GM18517 (cell line): Measurements from ENCODE around the gene PROB1.
A peak's percentile ranks its signal among the peaks of the same experiment; 100 is the strongest.
"Not testable (repeated sequence)": the region's sequence is repeated elsewhere in the genome, so short reads cannot be mapped to it uniquely, and the experiment has no call there.

ENCODE experiments used
- ATAC-seq: cut with Tn5 transposase; IDR thresholded peaks from one replicate; pipeline ENCODE4 v1.9.1; 2021; ENCODE audit warnings: mild to moderate bottlenecking, moderate library complexity; ENCODE audit not compliant: unreplicated experiment

The PROB1 gene, protein sequence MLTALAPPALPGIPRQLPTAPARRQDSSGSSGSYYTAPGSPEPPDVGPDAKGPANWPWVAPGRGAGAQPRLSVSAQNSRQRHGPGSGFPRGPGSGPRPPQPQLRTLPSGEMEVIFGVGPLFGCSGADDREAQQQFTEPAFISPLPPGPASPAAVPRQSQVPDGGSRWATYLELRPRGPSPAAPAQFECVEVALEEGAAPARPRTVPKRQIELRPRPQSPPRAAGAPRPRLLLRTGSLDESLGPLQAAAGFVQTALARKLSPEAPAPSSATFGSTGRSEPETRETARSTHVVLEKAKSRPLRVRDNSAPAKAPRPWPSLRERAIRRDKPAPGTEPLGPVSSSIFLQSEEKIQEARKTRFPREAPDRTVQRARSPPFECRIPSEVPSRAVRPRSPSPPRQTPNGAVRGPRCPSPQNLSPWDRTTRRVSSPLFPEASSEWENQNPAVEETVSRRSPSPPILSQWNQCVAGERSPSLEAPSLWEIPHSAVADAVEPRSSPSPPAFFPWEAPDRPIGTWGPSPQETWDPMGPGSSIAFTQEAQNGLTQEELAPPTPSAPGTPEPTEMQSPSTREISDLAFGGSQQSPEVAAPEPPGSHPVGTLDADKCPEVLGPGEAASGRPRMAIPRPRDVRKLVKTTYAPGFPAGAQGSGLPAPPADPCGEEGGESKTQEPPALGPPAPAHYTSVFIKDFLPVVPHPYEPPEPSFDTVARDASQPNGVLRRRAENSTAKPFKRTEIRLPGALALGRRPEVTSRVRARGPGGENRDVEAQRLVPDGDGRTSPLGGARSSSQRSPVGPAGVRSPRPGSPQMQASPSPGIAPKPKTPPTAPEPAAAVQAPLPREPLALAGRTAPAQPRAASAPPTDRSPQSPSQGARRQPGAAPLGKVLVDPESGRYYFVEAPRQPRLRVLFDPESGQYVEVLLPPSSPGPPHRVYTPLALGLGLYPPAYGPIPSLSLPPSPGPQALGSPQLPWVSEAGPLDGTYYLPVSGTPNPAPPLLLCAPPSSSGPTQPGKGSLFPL

GRCh38 chr5:139394654-139395566, at the start of gene PROB1:
Gene PROB1 (minus strand): TSS chr5:139395104. CDS start chr5:139395081, 23 bp downstream.
- no peak for ATAC-seq

DNA sequence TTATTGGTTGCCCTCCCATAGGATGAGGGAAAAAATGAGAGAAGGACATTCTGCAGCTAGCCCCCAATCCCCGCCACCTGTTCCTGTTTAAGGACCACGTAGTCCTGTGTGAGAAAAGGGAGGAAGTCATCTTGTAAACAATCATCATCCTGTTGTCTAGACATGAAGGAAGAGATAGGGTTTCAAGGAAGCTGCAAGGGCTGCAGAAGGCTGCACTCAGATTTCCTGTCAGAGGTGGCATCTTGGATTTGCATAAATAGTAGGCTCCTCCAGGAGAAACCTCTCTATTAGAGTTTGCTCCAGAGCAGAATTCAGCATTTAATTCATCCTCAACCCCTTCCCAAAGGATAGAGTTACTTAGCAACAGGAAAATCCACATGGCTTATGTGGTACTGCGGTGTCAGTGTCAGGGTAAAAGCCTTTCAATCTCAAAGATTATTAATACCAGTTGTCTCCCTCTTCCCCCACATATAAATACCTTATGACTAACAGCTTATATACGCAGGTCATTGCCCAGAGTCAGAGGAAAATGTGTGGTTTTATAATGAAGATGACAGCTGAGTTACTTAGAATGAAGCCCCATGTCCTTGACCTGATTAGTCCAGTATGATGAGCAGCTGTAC, 49.0 kb upstream of the PROB1 start:
- no peak for ATAC-seq

DNA sequence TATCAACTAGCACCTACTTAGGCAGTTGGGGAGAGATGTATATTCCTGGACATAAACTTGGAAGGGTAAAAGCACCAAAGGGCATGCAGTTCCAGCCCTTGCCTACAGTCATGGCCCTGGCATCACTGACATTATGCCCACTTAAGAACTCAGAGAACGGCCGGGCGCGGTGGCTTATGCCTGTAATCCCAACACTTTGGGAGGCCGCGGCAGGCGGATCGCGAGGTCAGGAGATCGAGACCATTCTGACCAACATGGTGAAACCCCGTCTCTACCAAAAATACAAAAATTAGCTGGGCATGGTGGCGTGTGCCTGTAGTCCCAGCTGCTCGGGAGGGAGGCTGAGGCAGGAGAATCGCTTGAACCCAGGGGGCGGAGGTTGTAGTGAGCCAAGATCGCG, 45.5 kb upstream of the PROB1 start:
- ATAC-seq = not testable (repeated sequence)

DNA sequence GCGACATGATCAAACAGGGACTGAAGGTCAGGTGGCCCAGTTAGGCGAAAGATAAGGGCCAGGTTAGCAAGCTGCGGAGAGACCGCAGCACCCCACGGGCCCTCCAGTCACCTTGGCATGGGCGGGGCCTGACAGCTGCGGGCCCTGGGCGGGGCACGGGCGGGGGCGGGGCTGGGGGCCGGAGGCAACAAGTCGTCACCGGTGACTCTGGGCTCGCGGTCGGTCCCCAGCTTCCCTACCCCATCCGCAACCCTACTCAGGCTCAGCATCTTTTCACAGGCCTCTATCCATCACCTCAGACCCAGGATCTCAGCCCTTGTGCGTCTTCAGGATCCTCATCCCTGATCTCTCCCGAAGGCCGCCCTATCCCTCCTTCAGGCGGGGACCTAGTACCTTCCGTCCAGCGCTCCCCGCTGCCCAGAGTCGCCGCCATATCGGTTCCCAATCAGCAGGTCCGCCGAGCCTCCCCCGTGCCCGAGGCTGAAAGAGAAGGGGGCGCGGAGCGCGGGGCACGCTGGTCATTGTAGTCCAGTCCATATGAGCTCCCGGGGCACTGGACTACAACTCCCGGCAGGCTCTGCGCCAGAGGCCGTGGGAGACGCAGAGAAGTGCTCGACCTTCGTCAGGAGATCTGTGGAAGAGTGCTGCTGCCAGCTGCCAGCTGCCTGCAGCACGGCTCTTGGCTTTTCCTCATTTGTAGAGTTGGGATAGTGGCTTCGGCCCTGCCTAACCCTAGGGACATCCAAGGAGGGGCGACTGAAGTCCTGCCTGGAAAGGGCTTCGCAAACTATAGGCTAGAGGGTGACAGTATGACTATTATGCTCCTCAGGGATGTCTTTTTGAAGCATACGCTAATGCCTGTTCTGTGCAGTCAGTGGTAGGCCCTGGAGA, 44.4 kb upstream of the PROB1 start, which contains the start of gene DNAJC18:
Gene DNAJC18, minus strand, starts transcription at position 513 of the 891 bp plus-strand sequence. Its CDS starts 80 bp downstream, at position 433.
- ATAC-seq = peak; percentile 85

- no peak for ATAC-seq
These were observed 43.8 kb upstream of the PROB1 start for GRCh38 chr5:139438707-139439012.

GRCh38 chr5:139435676-139436075, 40.8 kb upstream of the PROB1 start:
- no peak for ATAC-seq

- no peak for ATAC-seq
These were observed 36.8 kb upstream of the PROB1 start for GRCh38 chr5:139431706-139432105.

DNA sequence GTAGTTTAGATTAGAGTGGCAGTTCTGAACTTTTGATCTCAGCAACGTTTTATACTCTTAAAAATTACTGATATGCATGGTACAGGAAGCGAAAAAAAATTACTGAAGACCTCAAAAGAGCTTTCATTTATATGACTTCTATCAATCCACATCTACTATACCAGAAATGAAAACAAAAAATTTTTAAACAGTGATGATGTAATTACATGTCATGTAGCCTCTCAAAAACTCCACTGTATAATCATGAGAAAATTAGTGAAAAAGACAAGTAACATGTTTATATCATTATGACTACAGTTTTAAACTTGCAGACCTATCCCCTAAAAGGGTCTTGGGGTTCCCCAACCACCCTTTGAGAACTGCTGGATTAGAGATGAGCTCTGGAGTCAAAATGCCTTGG, 35.1 kb upstream of the PROB1 start:
- ATAC-seq = no peak

DNA sequence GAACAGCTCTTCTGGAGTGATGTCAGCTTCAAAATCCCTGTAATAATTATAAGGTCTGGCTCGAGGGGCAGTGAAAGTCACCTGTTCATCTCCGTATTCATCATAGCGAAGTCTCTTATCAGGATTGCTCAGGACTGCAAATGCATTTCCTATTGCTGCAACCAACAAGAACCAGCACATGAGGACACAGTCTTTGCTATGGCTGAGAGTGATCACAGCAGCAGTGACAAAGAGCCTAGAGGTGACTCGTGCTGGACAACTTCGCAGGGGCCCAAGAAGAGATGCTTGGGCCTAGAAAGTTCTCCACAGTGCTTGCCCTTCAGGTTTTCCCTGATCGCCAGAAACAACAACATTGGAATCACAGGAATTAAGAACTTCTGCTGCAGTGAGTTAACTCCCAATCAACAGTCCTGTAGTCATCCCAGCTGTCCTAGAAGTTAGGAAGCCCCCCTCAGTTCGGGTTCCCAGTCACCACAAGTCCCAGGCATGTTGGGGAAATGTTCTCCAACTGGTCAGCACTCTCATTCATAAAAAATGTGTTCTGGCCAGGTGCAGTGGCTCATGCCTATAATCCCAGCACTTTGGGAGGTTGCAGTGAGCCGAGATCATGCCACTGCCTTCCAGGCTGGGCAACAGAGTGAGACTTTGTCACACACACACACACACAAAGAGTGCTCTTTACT, 31.4 kb upstream of the PROB1 start:
- ATAC-seq = no peak

DNA sequence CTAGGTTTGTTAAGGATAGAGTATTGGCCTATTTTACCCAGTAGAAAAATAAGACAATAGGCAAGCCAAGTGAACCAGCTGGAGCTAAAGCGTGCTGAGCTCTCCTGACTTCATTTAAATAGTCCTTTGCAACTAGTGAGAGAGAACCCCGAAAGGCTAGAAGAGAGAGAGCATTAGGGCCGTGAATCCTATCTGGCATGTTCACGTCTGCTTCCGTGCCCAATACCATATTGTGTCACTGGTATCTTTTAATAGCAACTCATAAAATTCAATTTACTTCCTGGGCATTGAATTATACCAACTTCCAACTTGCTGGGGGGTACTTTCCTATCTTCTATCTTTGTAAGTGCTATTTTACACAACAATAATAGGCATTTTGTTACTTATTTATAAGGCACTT, 30.6 kb upstream of the PROB1 start:
- no peak for ATAC-seq

DNA sequence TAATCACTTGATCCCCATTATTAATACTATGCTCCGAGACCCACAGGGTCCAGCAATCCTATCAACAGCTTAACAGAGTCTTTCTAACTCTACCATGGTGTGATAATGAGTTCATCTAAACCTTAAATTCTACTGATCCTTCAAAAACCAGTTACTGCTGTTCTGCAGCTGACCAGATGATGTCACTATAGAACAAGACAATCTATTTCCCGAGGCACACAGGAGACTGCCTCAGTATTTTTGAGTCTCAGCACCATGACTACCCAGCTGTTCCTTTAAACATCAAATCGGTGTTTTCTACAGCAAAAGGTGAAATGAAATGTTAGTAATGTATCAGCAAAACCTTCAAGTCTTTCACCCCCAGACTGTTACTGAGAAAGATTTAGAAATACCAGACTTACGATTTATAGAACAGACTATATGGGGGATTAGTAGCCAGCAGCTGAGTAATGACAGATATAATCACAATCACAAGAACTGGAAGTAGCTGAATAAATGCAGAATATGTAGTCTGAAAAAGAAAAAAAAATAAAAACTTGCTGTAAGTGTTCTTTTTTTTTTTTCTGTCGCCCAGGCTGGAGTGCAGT, 27.5 kb upstream of the PROB1 start:
- ATAC-seq = no peak

GRCh38 chr5:139419226-139420192, 24.6 kb upstream of the PROB1 start:
- no peak for ATAC-seq

- no peak for ATAC-seq
These were observed 23.9 kb upstream of the PROB1 start for GRCh38 chr5:139418793-139419192.

GRCh38 chr5:139417214-139417613, 22.3 kb upstream of the PROB1 start:
- no peak for ATAC-seq

GRCh38 chr5:139416651-139417050, 21.7 kb upstream of the PROB1 start:
- no peak for ATAC-seq

- no peak for ATAC-seq
These were observed 21.0 kb upstream of the PROB1 start for GRCh38 chr5:139415869-139416268.

DNA sequence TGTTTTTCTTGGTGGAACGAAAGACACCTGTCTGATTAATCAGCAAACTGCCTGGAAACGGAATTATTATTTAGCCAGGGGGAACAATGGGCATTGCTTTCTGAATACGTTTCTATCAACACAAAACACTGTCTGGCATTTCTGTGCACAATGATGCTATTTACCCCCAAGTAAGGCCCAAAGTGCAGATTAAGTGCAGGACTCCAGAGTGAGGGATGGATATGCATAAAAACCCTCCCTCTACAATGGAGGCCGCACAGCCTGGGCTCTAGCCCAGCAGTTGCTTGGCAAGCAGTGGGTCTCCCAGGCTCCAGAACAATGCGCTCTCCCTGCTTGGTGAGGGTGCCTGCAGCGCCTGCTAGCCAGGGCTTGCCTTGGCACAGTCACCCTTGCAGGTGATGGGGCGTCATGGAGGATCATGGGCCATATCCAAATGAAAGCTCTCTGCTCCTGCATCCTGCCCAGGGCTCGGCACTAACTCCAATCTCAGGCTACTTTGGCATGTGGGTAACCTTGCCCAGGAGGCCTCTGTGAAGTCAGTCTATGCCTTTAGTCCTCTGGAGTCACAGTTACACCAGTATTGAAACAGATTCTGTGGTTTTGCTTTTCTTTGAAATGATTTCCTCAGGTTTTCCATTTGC, 20.4 kb upstream of the PROB1 start:
- ATAC-seq = no peak
